KMS-11 (cell line): Measurements from ENCODE around the gene HIKESHI.

Source experiments
- H2AFZ ChIP-seq: fragments of 200-600 bp; sonication (generic); 2 replicates; pipeline ENCODE4 v1.6.1; 2016; ENCODE audit warnings: antibody characterized with exemption, mixed run types, low read depth
- H3K27ac ChIP-seq: fragments of 200-600 bp; sonication (generic); 2 replicates; pipeline ENCODE4 v1.6.1; 2016; ENCODE audit warnings: mild to moderate bottlenecking, mixed run types
- H3K27me3 ChIP-seq: fragments of 200-600 bp; sonication (generic); 2 replicates; pipeline ENCODE4 v1.6.1; 2017; ENCODE audit warnings: mild to moderate bottlenecking, low read depth, mixed run types, moderate library complexity; ENCODE audit not compliant: insufficient read depth
- H3K36me3 ChIP-seq: fragments of 200-600 bp; sonication (generic); 2 replicates; pipeline ENCODE4 v1.6.1; 2017; ENCODE audit warnings: mild to moderate bottlenecking, mixed run types; ENCODE audit not compliant: insufficient read depth
- H3K4me1 ChIP-seq: fragments of 200-600 bp; sonication (generic); 2 replicates; pipeline ENCODE4 v1.6.1; 2016; ENCODE audit warnings: mild to moderate bottlenecking, low read depth, mixed run types; ENCODE audit not compliant: poor library complexity, severe bottlenecking
- H3K4me2 ChIP-seq: fragments of 200-600 bp; sonication (generic); 2 replicates; pipeline ENCODE4 v1.7.0; 2016; ENCODE audit warnings: mild to moderate bottlenecking, mixed run types
- H3K4me3 ChIP-seq: fragments of 200-600 bp; sonication (generic); IDR thresholded peaks from 2 replicates; pipeline ENCODE4 v1.6.1; 2017; ENCODE audit warnings: low read depth, low read length, mixed read lengths; ENCODE audit not compliant: insufficient read depth
- H3K79me2 ChIP-seq: fragments of 200-600 bp; sonication (generic); 2 replicates; pipeline ENCODE4 v1.6.1; 2016; ENCODE audit warnings: low read depth, mixed run types; ENCODE audit not compliant: insufficient read depth
- H3K9ac ChIP-seq: fragments of 200-600 bp; sonication (generic); 2 replicates; pipeline ENCODE4 v1.6.1; 2016; ENCODE audit warnings: mild to moderate bottlenecking, mixed run types
- H4K20me1 ChIP-seq: fragments of 200-600 bp; sonication (generic); 2 replicates; pipeline ENCODE4 v1.6.1; 2016; ENCODE audit warnings: mild to moderate bottlenecking, mixed run types; ENCODE audit not compliant: insufficient read depth
- TF ChIP-seq, protein P1 (sequence below): fragments of 200-600 bp; sonication (generic); conservative IDR thresholded peaks from 2 replicates; pipeline ENCODE4 v1.6.1; 2017; ENCODE audit warnings: low read depth, mild to moderate bottlenecking, antibody characterized with exemption, low read length, moderate library complexity, mixed read lengths

The HIKESHI gene

DNA sequence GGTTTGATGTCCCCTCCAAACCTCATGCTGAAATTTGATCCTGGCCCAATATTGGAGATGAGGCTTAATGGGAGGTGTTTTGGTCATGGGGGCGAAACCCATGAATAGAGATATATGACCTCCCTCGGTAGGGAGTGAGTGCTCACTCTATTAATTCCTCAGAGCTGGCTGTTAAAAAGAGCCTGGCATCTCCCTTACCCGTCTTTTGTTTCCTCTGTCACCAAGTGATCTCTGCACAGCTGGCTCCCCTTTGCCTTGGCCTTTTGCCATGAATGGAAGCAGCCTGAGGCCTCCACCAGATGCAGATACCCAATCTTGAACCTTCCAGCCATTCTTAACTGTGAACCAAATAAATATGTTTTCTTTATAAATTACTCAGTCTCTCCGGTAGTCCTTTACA, 68.1 kb downstream of the HIKESHI start:
- no peak overlapping the region for H3K9ac ChIP-seq
- no peak overlapping the region for H3K27ac ChIP-seq

DNA sequence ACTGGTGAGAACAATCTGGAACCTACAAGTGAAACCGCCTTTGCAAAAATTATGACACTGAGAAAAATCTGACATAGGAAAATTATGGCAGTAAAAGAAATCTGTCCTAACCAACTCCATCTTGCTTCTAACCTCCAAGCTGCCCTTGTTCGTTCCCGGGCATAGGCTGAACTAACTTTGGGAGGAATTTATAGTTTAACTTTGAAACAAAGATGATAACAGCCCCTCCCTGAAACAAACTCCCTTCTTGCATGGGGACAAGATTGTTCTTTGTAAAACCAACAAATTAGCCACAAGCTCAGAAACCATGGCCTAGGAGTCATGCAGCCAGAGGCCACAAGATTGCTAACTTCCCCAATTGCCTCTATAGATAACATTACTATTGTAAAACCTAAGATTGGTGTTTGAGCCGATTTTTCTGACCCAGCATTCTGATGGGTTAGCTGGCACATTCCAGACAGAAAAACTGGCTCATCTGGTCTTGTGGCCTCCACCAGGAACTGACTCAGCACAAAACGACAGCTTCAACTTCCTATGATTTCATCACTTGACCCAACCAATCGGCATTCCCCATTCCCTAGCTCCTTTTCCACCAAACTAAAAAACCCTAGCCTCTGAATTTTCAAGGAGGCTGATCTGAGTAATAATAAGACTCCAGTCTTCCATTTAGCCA, 69.0 kb downstream of the HIKESHI start:
- H3K4me3 ChIP-seq, result no peak overlapping the region
- no peak overlapping the region for H3K9ac ChIP-seq
- TF ChIP-seq, protein P1, sequence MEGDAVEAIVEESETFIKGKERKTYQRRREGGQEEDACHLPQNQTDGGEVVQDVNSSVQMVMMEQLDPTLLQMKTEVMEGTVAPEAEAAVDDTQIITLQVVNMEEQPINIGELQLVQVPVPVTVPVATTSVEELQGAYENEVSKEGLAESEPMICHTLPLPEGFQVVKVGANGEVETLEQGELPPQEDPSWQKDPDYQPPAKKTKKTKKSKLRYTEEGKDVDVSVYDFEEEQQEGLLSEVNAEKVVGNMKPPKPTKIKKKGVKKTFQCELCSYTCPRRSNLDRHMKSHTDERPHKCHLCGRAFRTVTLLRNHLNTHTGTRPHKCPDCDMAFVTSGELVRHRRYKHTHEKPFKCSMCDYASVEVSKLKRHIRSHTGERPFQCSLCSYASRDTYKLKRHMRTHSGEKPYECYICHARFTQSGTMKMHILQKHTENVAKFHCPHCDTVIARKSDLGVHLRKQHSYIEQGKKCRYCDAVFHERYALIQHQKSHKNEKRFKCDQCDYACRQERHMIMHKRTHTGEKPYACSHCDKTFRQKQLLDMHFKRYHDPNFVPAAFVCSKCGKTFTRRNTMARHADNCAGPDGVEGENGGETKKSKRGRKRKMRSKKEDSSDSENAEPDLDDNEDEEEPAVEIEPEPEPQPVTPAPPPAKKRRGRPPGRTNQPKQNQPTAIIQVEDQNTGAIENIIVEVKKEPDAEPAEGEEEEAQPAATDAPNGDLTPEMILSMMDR, result no peak
- no peak overlapping the region for H3K27ac ChIP-seq
- no peaks in the 10 kb centered on the region for H4K20me1 ChIP-seq
- H3K27me3 ChIP-seq, result no peaks in the 10 kb centered on the region
- no peaks in the 10 kb centered on the region for H3K36me3 ChIP-seq
- H3K4me1 ChIP-seq, result no peaks in the 10 kb centered on the region
- no peak overlapping the region for H3K4me2 ChIP-seq
- H3K79me2 ChIP-seq, result no peaks in the 10 kb centered on the region
- no peak overlapping the region for H2AFZ ChIP-seq

More for the DNA sequence above, 68.1 kb downstream of the HIKESHI start:
- no peaks in the 10 kb centered on the region for H3K27me3 ChIP-seq
- H2AFZ ChIP-seq, result no peak overlapping the region
- no peaks in the 10 kb centered on the region for H3K36me3 ChIP-seq
- no peaks in the 10 kb centered on the region for H3K79me2 ChIP-seq
- TF ChIP-seq, protein P1, result no peak
- H3K4me3 ChIP-seq, result no peak overlapping the region
- H4K20me1 ChIP-seq, result no peaks in the 10 kb centered on the region
- H3K4me2 ChIP-seq, result no peak overlapping the region
- no peaks in the 10 kb centered on the region for H3K4me1 ChIP-seq

DNA sequence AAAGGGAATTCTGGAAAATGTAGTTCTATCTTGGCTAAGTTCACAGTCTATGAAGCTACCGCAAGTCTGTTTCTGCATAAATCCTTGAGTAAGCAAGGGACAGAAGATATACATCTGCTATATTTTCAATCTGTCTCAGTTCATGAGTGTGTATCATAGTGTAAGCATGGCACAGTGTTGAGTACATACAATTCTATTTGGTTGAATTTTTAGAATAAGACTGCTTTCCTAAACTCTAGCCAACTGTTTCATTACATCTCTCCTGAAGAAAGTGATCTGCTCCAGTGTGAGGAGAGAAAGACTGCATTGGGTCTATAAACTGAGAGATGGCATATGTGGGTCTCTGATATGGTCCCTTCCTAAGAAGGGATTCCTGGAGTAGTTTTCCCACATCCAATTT, 70.0 kb downstream of the HIKESHI start:
- Histone ChIP-seq H2AFZ (no peak overlapping the region), H3K27me3 (no peaks in the 10 kb centered on the region), H3K4me2 (no peak overlapping the region), H3K79me2 (no peaks in the 10 kb centered on the region), H3K9ac (no peak overlapping the region), H4K20me1 (no peaks in the 10 kb centered on the region), H3K4me3 (no peak overlapping the region), H3K36me3 (no peaks in the 10 kb centered on the region), H3K4me1 (no peaks in the 10 kb centered on the region), H3K27ac (no peak overlapping the region)
- TF ChIP-seq, protein P1, result no peak

DNA sequence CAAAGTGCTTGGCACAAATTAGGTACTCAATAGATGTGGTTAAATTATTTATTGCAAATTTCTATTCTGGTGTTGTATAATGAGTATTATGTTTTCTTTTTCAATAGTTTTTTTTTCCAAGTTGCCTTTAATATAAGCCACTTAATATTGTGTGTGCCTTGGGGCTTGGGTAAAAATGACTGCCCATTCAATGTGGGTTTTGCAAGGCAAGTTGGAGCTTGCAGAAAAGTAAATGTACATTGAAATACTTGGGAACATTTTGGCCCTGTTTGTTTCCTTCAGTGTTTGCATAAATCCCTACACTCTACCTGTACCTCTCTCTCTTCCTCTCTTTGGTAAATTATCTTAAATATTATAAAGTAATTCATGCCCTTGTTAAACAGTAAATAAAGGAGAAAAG, 70.5 kb downstream of the HIKESHI start:
- Histone ChIP-seq H3K36me3 (no peaks in the 10 kb centered on the region), H3K27me3 (no peaks in the 10 kb centered on the region), H3K27ac (no peak overlapping the region), H4K20me1 (no peaks in the 10 kb centered on the region), H3K4me3 (no peak overlapping the region), H3K4me1 (no peaks in the 10 kb centered on the region), H3K79me2 (no peaks in the 10 kb centered on the region), H3K4me2 (no peak overlapping the region), H3K9ac (no peak overlapping the region), H2AFZ (no peak overlapping the region)
- TF ChIP-seq, protein P1, result no peak
